Measurements from ENCODE around the gene ZNF76.

Gene ZNF76

GRCh38 chr6:35272005-35272404 lies 12.5 kb downstream of the ZNF76 start:
- TF ChIP-seq REST (IDR thresholded peaks at IDR 0.05; ENCODE audit: insufficient read depth in 1 of 2, low read depth in 2 of 2, low read length in 2 of 2): no peak
- no peak for TF ChIP-seq TAF1 (IDR thresholded peaks at IDR 0.05; ENCODE audit: borderline replicate concordance, insufficient read depth, low read length)
- TF ChIP-seq FOXP2 (optimal IDR thresholded peaks at IDR 0.05; ENCODE audit: borderline replicate concordance, extremely low read depth, extremely low read length, insufficient read depth): no peak
- no peak for TF ChIP-seq SIN3A (IDR thresholded peaks at IDR 0.05; ENCODE audit: borderline replicate concordance, insufficient read depth, low read length)
- no peak for TF ChIP-seq POLR2AphosphoS5 (IDR thresholded peaks at IDR 0.05; ENCODE audit: low read depth, low read length)

DNA sequence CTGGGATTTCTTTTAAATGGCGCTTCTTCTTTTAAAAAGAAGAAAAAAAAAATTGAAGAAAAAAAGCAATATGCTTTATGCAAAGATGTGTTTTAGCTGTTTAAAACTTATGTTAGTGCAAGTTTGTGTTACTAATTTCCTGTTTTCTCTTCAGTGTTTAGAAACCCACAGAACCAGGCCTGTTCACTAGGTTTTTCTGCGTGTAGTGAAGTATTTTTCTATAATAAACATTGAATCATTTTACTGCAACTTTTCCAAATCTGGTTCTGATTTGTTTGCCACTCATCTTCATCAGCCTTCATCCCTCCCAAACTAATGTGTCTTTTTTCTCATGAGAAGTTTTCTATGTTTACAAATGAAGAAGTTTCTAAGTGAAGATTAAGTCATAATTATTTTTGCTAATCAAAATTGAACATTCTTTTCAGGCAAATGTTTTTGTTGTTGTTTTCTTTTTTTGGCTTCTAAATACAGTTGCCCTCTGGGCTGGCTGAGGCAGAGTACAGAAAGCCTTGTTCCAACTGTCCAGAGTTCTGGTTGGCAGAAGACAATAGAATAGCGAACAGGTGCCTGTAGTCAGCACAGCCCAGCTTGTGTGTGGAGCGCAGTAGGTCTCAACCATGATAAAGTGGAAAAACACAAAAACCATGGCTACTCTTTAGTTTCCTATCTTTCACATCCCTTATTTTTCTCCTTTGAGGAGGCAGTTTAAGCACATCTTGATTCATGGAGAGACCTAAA lies 14.5 kb downstream of the ZNF76 start:
- no peak for TF ChIP-seq TAF1 (IDR thresholded peaks at IDR 0.05; ENCODE audit: borderline replicate concordance, insufficient read depth, low read length)
- no peak for TF ChIP-seq FOXP2 (optimal IDR thresholded peaks at IDR 0.05; ENCODE audit: borderline replicate concordance, extremely low read depth, extremely low read length, insufficient read depth)
- no peak for TF ChIP-seq SIN3A (IDR thresholded peaks at IDR 0.05; ENCODE audit: borderline replicate concordance, insufficient read depth, low read length)
- TF ChIP-seq POLR2AphosphoS5 (IDR thresholded peaks at IDR 0.05; ENCODE audit: low read depth, low read length): no peak
- no peak for TF ChIP-seq REST (IDR thresholded peaks at IDR 0.05; ENCODE audit: insufficient read depth in 1 of 2, low read depth in 2 of 2, low read length in 2 of 2)

DNA sequence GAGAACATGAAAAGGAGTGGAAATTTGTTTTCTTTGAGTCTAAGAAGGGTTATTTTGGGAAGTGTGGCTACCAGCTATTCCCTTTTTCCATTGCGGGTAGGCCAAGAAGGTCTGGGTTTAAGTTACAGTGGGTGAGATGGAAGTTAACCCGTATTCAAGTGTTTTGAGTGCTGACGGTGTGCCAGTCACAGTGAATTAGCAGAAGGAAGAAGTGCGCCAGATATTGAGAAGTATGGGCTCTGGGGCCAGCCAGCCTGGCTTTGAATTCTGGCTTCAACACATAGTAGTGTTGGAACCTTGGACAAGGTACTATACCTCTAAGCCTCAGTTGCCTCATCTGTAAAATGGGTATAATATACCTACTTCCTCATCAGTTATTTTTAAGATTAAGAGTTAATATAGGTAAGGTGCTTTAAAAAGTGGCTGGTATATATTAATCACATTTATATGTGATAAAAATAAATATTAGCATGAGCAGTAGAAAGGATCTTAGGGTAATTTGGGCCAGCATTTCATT lies 16.3 kb downstream of the ZNF76 start:
- no peak for TF ChIP-seq FOXP2 (optimal IDR thresholded peaks at IDR 0.05; ENCODE audit: borderline replicate concordance, extremely low read depth, extremely low read length, insufficient read depth)
- TF ChIP-seq REST (IDR thresholded peaks at IDR 0.05; ENCODE audit: insufficient read depth in 1 of 2, low read depth in 2 of 2, low read length in 2 of 2): no peak
- TF ChIP-seq TAF1 (IDR thresholded peaks at IDR 0.05; ENCODE audit: borderline replicate concordance, insufficient read depth, low read length): no peak
- no peak for TF ChIP-seq SIN3A (IDR thresholded peaks at IDR 0.05; ENCODE audit: borderline replicate concordance, insufficient read depth, low read length)
- no peak for TF ChIP-seq POLR2AphosphoS5 (IDR thresholded peaks at IDR 0.05; ENCODE audit: low read depth, low read length)

DNA sequence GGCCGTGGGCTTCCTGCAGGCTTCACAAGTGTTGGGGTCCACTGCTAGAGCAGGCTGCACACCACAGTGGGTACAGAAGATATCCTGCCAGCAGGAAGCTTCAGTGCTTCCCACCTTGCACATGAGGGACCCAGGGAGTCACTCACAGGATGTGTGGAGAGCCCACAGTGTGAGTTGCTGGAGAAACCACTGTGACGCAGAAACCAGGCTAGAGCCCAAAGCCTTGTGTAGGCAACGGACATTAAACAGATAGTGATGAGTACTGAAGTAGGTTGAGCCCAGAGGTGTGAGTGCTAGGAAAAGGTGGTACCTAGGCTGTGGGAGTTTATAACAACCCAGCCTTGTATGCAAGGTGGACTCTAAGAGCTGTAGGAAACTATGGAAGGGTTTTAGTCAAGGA lies 19.2 kb downstream of the ZNF76 start:
- TF ChIP-seq REST (IDR thresholded peaks at IDR 0.05; ENCODE audit: insufficient read depth in 1 of 2, low read depth in 2 of 2, low read length in 2 of 2): no peak

GRCh38 chr6:35280903-35281302 lies 21.4 kb downstream of the ZNF76 start:
- no peak for TF ChIP-seq TAF1 (IDR thresholded peaks at IDR 0.05; ENCODE audit: borderline replicate concordance, insufficient read depth, low read length)
- no peak for TF ChIP-seq POLR2AphosphoS5 (IDR thresholded peaks at IDR 0.05; ENCODE audit: low read depth, low read length)
- TF ChIP-seq SIN3A (IDR thresholded peaks at IDR 0.05; ENCODE audit: borderline replicate concordance, insufficient read depth, low read length): no peak
- no peak for TF ChIP-seq FOXP2 (optimal IDR thresholded peaks at IDR 0.05; ENCODE audit: borderline replicate concordance, extremely low read depth, extremely low read length, insufficient read depth)
- no peak for TF ChIP-seq REST (IDR thresholded peaks at IDR 0.05; ENCODE audit: insufficient read depth in 1 of 2, low read depth in 2 of 2, low read length in 2 of 2)

Measured in PFSK-1 (cell line).